HEK293 (cell line): ENCODE measurements around the gene CLEC2D.

Source experiments
- GLI4 ChIP-seq: fragments of 450-650 bp; formaldehyde crosslinking; IDR thresholded peaks from 2 replicates; pipeline ENCODE4 v1.5.1; 2016; ENCODE audit warnings: missing biosample characterization, missing genetic modification characterization
- SP3 ChIP-seq: fragments of 450-650 bp; formaldehyde crosslinking; IDR thresholded peaks from 2 replicates; pipeline ENCODE4 v1.5.1; 2016; ENCODE audit warnings: missing biosample characterization, missing genetic modification characterization
- TCF7L2 ChIP-seq: IDR thresholded peaks from 2 replicates; pipeline ENCODE4 v1.6.1; 2011; ENCODE audit warnings: low read depth, mild to moderate bottlenecking, inconsistent platforms, low read length, moderate library complexity, borderline replicate concordance
- YY1 ChIP-seq: fragments of 450-650 bp; formaldehyde crosslinking; IDR thresholded peaks from 2 replicates; pipeline ENCODE4 v1.5.1; 2018; ENCODE audit warnings: missing biosample characterization, missing genetic modification characterization
- ZBTB1 ChIP-seq: fragments of 450-650 bp; formaldehyde crosslinking; IDR thresholded peaks from 2 replicates; pipeline ENCODE4 v1.5.1; 2016; ENCODE audit warnings: missing biosample characterization, missing genetic modification characterization
- ZBTB8A ChIP-seq: fragments of 450-650 bp; formaldehyde crosslinking; IDR thresholded peaks from 2 replicates; pipeline ENCODE4 v1.5.1; 2016; ENCODE audit warnings: missing biosample characterization, missing genetic modification characterization
- ZNF292 ChIP-seq: fragments of 450-650 bp; formaldehyde crosslinking; IDR thresholded peaks from 2 replicates; pipeline ENCODE4 v1.5.1; 2016; ENCODE audit warnings: low read depth, missing biosample characterization, missing genetic modification characterization, borderline replicate concordance
- ZNF510 ChIP-seq: fragments of 450-650 bp; formaldehyde crosslinking; IDR thresholded peaks from 2 replicates; pipeline ENCODE4 v1.5.1; 2018; ENCODE audit warnings: mild to moderate bottlenecking, missing genetic modification characterization, missing biosample characterization; ENCODE audit not compliant: insufficient replicate concordance
- ZNF629 ChIP-seq: fragments of 450-650 bp; formaldehyde crosslinking; IDR thresholded peaks from 2 replicates; pipeline ENCODE4 v1.5.1; 2017; ENCODE audit warnings: missing biosample characterization, missing genetic modification characterization
- ZNF76 ChIP-seq: fragments of 450-650 bp; formaldehyde crosslinking; IDR thresholded peaks from 2 replicates; pipeline ENCODE4; 2016; ENCODE audit warnings: low read depth, missing biosample characterization, missing genetic modification characterization, borderline replicate concordance
- TF ChIP-seq, protein P1 (sequence below): fragments of 450-650 bp; formaldehyde crosslinking; IDR thresholded peaks from 2 replicates; pipeline ENCODE4 v1.5.1; 2016; ENCODE audit warnings: missing biosample characterization, missing genetic modification characterization
- TF ChIP-seq, protein P2 (sequence below): fragments of 450-650 bp; formaldehyde crosslinking; IDR thresholded peaks from 2 replicates; pipeline ENCODE4 v1.5.1; 2017; ENCODE audit warnings: missing biosample characterization, missing genetic modification characterization
- TF ChIP-seq, protein P3 (sequence below): fragments of 450-650 bp; formaldehyde crosslinking; IDR thresholded peaks from 2 replicates; pipeline ENCODE4 v1.5.1; 2016; ENCODE audit warnings: missing biosample characterization, missing genetic modification characterization

DNA sequence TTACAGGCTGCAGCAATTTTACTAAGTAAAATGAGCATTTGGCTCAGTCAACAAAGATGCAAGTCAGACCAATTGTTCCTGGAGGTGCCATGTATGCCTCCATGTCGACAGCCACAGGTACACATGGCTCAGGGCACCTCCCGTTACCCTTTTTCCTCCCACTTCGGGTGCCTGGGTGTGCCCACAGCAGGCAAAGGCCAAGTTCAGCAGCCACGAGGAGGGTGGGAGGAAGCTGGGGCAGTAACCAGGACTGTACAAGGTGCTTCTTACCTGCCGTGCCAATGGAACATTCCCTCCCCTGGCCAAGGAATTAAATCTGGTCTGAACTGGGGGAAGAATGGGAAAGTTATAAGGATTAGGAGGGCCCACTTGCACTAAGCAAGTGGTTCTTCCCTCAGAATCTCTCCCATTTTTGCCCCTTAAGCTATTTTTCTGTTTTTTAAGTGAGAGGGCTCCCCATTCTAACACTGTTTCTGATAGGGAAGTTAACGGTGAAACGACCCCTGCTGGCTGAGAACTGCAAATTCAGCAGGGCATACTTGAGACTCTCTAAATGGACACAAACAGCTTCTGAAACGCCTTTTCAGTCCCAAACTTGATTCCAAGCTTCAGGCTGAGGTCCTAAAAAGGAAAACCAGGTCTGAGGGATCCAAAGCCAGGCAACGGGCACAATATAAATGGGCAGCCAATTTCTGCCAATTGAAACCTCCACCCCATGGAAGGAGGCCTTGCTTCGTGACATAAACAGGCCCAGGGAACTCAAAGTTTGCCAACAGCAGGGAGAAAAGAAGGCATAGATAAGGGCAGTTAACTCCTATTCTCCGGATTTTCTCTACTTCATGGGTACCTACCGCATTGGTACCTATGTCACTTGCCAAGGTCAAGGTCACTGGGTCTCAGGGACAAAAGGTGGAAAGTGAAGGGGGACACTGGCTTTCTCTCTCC is 38.6 kb downstream of the CLEC2D start:
- no peak for TF ChIP-seq TCF7L2
- TF ChIP-seq, protein P1, sequence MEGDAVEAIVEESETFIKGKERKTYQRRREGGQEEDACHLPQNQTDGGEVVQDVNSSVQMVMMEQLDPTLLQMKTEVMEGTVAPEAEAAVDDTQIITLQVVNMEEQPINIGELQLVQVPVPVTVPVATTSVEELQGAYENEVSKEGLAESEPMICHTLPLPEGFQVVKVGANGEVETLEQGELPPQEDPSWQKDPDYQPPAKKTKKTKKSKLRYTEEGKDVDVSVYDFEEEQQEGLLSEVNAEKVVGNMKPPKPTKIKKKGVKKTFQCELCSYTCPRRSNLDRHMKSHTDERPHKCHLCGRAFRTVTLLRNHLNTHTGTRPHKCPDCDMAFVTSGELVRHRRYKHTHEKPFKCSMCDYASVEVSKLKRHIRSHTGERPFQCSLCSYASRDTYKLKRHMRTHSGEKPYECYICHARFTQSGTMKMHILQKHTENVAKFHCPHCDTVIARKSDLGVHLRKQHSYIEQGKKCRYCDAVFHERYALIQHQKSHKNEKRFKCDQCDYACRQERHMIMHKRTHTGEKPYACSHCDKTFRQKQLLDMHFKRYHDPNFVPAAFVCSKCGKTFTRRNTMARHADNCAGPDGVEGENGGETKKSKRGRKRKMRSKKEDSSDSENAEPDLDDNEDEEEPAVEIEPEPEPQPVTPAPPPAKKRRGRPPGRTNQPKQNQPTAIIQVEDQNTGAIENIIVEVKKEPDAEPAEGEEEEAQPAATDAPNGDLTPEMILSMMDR (tag by site-specific recombination) = no peak
- TF ChIP-seq, protein P2, sequence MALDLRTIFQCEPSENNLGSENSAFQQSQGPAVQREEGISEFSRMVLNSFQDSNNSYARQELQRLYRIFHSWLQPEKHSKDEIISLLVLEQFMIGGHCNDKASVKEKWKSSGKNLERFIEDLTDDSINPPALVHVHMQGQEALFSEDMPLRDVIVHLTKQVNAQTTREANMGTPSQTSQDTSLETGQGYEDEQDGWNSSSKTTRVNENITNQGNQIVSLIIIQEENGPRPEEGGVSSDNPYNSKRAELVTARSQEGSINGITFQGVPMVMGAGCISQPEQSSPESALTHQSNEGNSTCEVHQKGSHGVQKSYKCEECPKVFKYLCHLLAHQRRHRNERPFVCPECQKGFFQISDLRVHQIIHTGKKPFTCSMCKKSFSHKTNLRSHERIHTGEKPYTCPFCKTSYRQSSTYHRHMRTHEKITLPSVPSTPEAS = no peak
- no peak for TF ChIP-seq YY1 (tag by site-specific recombination)
- TF ChIP-seq ZNF76 (tag by site-specific recombination) = no peak
- TF ChIP-seq GLI4 (tag by site-specific recombination) = no peak
- no peak for TF ChIP-seq SP3 (tag by site-specific recombination)
- TF ChIP-seq, protein P3, sequence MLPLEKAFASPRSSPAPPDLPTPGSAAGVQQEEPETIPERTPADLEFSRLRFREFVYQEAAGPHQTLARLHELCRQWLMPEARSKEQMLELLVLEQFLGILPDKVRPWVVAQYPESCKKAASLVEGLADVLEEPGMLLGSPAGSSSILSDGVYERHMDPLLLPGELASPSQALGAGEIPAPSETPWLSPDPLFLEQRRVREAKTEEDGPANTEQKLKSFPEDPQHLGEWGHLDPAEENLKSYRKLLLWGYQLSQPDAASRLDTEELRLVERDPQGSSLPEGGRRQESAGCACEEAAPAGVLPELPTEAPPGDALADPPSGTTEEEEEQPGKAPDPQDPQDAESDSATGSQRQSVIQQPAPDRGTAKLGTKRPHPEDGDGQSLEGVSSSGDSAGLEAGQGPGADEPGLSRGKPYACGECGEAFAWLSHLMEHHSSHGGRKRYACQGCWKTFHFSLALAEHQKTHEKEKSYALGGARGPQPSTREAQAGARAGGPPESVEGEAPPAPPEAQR (tag by site-specific recombination) = no peak
- no peak for TF ChIP-seq ZBTB1
- TF ChIP-seq ZNF629 (tag by site-specific recombination) = no peak
- TF ChIP-seq ZBTB8A (tag by site-specific recombination) = no peak
- TF ChIP-seq ZNF292 (tag by site-specific recombination) = no peak
- no peak for TF ChIP-seq ZNF510 (tag by site-specific recombination)
